ENCODE results near the gene LENEP. TPM values are rescaled to one million over a fixed set of nuclear protein-coding genes. Genes with fewer than 3 reads are reported as not detected.
A peak's percentile ranks its signal among the peaks of the same experiment; 100 is the strongest.

LENEP gene
- total RNA-seq, 1 donor from 2014 or later, result not detected

- Mint-ChIP-seq H3K9me3 (peaks cover 2% of the 10 kb centered on the region), H3K27ac (no peak overlapping the region), H3K4me1 (peaks cover 32% of the 10 kb centered on the region), H3K36me3 (no peaks in the 10 kb centered on the region), H3K27me3 (ENCODE audit: insufficient read depth, low read depth) (peaks cover 3% of the 10 kb centered on the region), H3K4me3 (peak overlapping the region; percentile 89)
- peak overlapping the region; percentile 72 for H3K4me3 ChIP-seq
- H3K4me1 ChIP-seq, result peaks cover 20% of the 10 kb centered on the region
- H3K79me2 ChIP-seq (ENCODE audit: low read depth), result peaks cover 28% of the 10 kb centered on the region
- no peak overlapping the region for H3K27ac ChIP-seq
- H3K9ac ChIP-seq, result no peak overlapping the region
- H3K36me3 ChIP-seq, result no peaks in the 10 kb centered on the region
- H2AFZ ChIP-seq (replicated peaks), result peak overlapping the region; percentile 86
- H3K4me2 ChIP-seq, result peak overlapping the region; percentile 82
- peak; percentile 96 for DNase-seq (ENCODE audit: low spot score)
- TF ChIP-seq EZH2phosphoT487 (IDR thresholded peaks at IDR 0.05) (no peak), CTCF (IDR thresholded peaks at IDR 0.05) (no peak), EZH2 (IDR thresholded peaks at IDR 0.05) (no peak)
- H3K9me3 ChIP-seq (ENCODE audit: low read depth), result no peaks in the 10 kb centered on the region
- H4K20me1 ChIP-seq (ENCODE audit: low read depth), result no peaks in the 10 kb centered on the region
- no peaks in the 10 kb centered on the region for H3K27me3 ChIP-seq
- peaks cover 43% of the 10 kb centered on the region for H3F3A ChIP-seq (ENCODE audit: low read depth)
Observed at GRCh38 chr1:155000726-155001424, 7.5 kb downstream of the LENEP start.

GRCh38 chr1:155001425-155001674, 8.0 kb downstream of the LENEP start:
- no peak overlapping the region for H2AFZ ChIP-seq (replicated peaks)
- Mint-ChIP-seq H3K27ac (peak overlapping the region; percentile 60), H3K4me3 (peak overlapping the region; percentile 89), H3K27me3 (ENCODE audit: insufficient read depth, low read depth) (peaks cover 3% of the 10 kb centered on the region), H3K36me3 (no peaks in the 10 kb centered on the region), H3K9me3 (peaks cover 2% of the 10 kb centered on the region), H3K4me1 (peaks cover 28% of the 10 kb centered on the region)
- peaks cover 43% of the 10 kb centered on the region for H3F3A ChIP-seq (ENCODE audit: low read depth)
- H3K9me3 ChIP-seq (ENCODE audit: low read depth), result no peaks in the 10 kb centered on the region
- DNase-seq (ENCODE audit: low spot score), result no peak
- H3K27ac ChIP-seq, result no peak overlapping the region
- no peaks in the 10 kb centered on the region for H4K20me1 ChIP-seq (ENCODE audit: low read depth)
- peak overlapping the region; percentile 72 for H3K4me3 ChIP-seq
- no peak for TF ChIP-seq CTCF (IDR thresholded peaks at IDR 0.05)
- no peak for TF ChIP-seq EZH2phosphoT487 (IDR thresholded peaks at IDR 0.05)
- no peak for TF ChIP-seq EZH2 (IDR thresholded peaks at IDR 0.05)
- H3K27me3 ChIP-seq, result no peaks in the 10 kb centered on the region
- peak overlapping the region; percentile 82 for H3K4me2 ChIP-seq
- H3K4me1 ChIP-seq, result peaks cover 20% of the 10 kb centered on the region
- H3K79me2 ChIP-seq (ENCODE audit: low read depth), result peaks cover 30% of the 10 kb centered on the region
- H3K36me3 ChIP-seq, result no peaks in the 10 kb centered on the region
- no peak overlapping the region for H3K9ac ChIP-seq

GRCh38 chr1:155001675-155002463, 8.5 kb downstream of the LENEP start:
- Histone ChIP-seq H3K4me1 (peaks cover 20% of the 10 kb centered on the region), H3K9me3 (ENCODE audit: low read depth) (no peaks in the 10 kb centered on the region), H3K9ac (no peak overlapping the region), H3K27ac (no peak overlapping the region), H3K4me2 (peak overlapping the region; percentile 98), H3K79me2 (ENCODE audit: low read depth) (peaks cover 35% of the 10 kb centered on the region), H4K20me1 (ENCODE audit: low read depth) (no peaks in the 10 kb centered on the region), H3F3A (ENCODE audit: low read depth) (peaks cover 43% of the 10 kb centered on the region), H3K27me3 (no peaks in the 10 kb centered on the region), H3K36me3 (no peaks in the 10 kb centered on the region), H2AFZ (replicated peaks) (no peak overlapping the region), H3K4me3 (peak overlapping the region; percentile 72)
- peaks cover 2% of the 10 kb centered on the region for H3K9me3 Mint-ChIP-seq
- H3K27ac Mint-ChIP-seq, result no peak overlapping the region
- H3K27me3 Mint-ChIP-seq (ENCODE audit: insufficient read depth, low read depth), result peaks cover 3% of the 10 kb centered on the region
- TF ChIP-seq CTCF (IDR thresholded peaks at IDR 0.05) (peak; percentile 65), EZH2phosphoT487 (IDR thresholded peaks at IDR 0.05) (no peak)
- peak overlapping the region; percentile 89 for H3K4me3 Mint-ChIP-seq
- peaks cover 28% of the 10 kb centered on the region for H3K4me1 Mint-ChIP-seq
- DNase-seq (ENCODE audit: low spot score), result peak; percentile 99
- no peaks in the 10 kb centered on the region for H3K36me3 Mint-ChIP-seq

Data from neural progenitor cell (in vitro differentiated cells).